HepG2 (cell line): ENCODE results near the gene ITGB6. TPM values are rescaled to one million over a fixed set of nuclear protein-coding genes. Genes with fewer than 3 reads are reported as not detected.

ENCODE experiments used
- ARNT ChIP-seq: fragments of 450-650 bp; IDR thresholded peaks from 2 replicates; pipeline ENCODE4 v1.6.1; 2017
- ATF4 ChIP-seq, 2 experiments: fragments of 450-650 bp in 1 of 2; sonication (generic) in 1 of 2; formaldehyde crosslinking; IDR thresholded peaks; 2 replicates each; pipeline versions ENCODE4 v1.5.0 to v1.8.0; 2020 to 2022; ENCODE audit warnings: mild to moderate bottlenecking in 1 of 2, missing genetic modification reagents in 1 of 2
- ATF6 ChIP-seq: sonication (generic); formaldehyde crosslinking; conservative IDR thresholded peaks from 2 replicates; pipeline ENCODE4 v1.4.0; 2020; ENCODE audit warnings: missing genetic modification reagents
- CAMTA2 ChIP-seq: sonication (generic); formaldehyde crosslinking; IDR thresholded peaks from 2 replicates; pipeline ENCODE4 v1.4.0; 2020; ENCODE audit warnings: mild to moderate bottlenecking, missing genetic modification reagents, borderline replicate concordance
- HNRNPLL ChIP-seq: fragments of 200-400 bp; formaldehyde crosslinking; IDR thresholded peaks from 2 replicates; pipeline ENCODE4 v1.6.1; 2017; ENCODE audit warnings: mild to moderate bottlenecking, low read depth, low read length; ENCODE audit not compliant: poor library complexity, severe bottlenecking
- JUND ChIP-seq: sonication (generic); formaldehyde crosslinking; IDR thresholded peaks from 2 replicates; pipeline ENCODE4 v1.8.0; 2022; ENCODE audit warnings: mild to moderate bottlenecking, missing genetic modification reagents
- KLF9 ChIP-seq: IDR thresholded peaks from 2 replicates; pipeline ENCODE4 v1.6.1; 2016; ENCODE audit warnings: low read depth
- MAFK ChIP-seq, 2 experiments: IDR thresholded peaks in 1 of 2; conservative IDR thresholded peaks in 1 of 2; 2 replicates each; pipeline ENCODE4 v1.6.1; 2011; ENCODE audit warnings: improper control_type of control experiment in 2 of 2, low read length in 2 of 2
- MBNL3 ChIP-seq: fragments of 250-450 bp; sonication (Bioruptor Pico); conservative IDR thresholded peaks from 2 replicates; pipeline ENCODE4 v1.8.0; 2022; ENCODE audit warnings: mild to moderate bottlenecking, inconsistent platforms
- MXD4 ChIP-seq: IDR thresholded peaks from 2 replicates; pipeline ENCODE4 v1.6.1; 2016; ENCODE audit warnings: mild to moderate bottlenecking, missing biosample characterization, missing genetic modification reagents
- NFIB ChIP-seq: sonication (generic); formaldehyde crosslinking; IDR thresholded peaks from 2 replicates; pipeline ENCODE4 v1.9.0; 2021; ENCODE audit warnings: missing genetic modification reagents, mild to moderate bottlenecking, borderline replicate concordance
- PAXIP1 ChIP-seq: sonication (generic); formaldehyde crosslinking; conservative IDR thresholded peaks from 2 replicates; pipeline ENCODE4 v1.4.0; 2020; ENCODE audit warnings: mild to moderate bottlenecking, missing genetic modification reagents, moderate library complexity
- RFXANK ChIP-seq: IDR thresholded peaks from 2 replicates; pipeline ENCODE4 v1.6.1; 2016
- SALL2 ChIP-seq: sonication (generic); formaldehyde crosslinking; IDR thresholded peaks from 2 replicates; pipeline ENCODE4 v1.8.1; 2023; ENCODE audit warnings: mild to moderate bottlenecking, missing genetic modification reagents, inconsistent platforms
- ZBTB38 ChIP-seq: sonication (generic); formaldehyde crosslinking; IDR thresholded peaks from 2 replicates; pipeline ENCODE4 v1.5.1; 2020; ENCODE audit warnings: mild to moderate bottlenecking, missing genetic modification reagents
- ZNF124 ChIP-seq: sonication (generic); formaldehyde crosslinking; IDR thresholded peaks from 2 replicates; pipeline ENCODE4 v1.4.0; 2020; ENCODE audit warnings: missing genetic modification reagents
- ZNF383 ChIP-seq: sonication (generic); formaldehyde crosslinking; IDR thresholded peaks from 2 replicates; pipeline ENCODE4 v1.4.0; 2020; ENCODE audit warnings: missing genetic modification reagents, mild to moderate bottlenecking, borderline replicate concordance
- ZNF550 ChIP-seq: sonication (generic); formaldehyde crosslinking; IDR thresholded peaks from 2 replicates; pipeline ENCODE4 v1.4.0; 2020; ENCODE audit warnings: mild to moderate bottlenecking, missing genetic modification reagents, borderline replicate concordance
- ZNF660 ChIP-seq: sonication (generic); formaldehyde crosslinking; IDR thresholded peaks from 2 replicates; pipeline ENCODE4 v1.5.1; 2020; ENCODE audit warnings: mild to moderate bottlenecking, low read depth, missing genetic modification reagents, borderline replicate concordance
- ZNF878 ChIP-seq: sonication (generic); formaldehyde crosslinking; IDR thresholded peaks from 2 replicates; pipeline ENCODE4 v1.8.1; 2023; ENCODE audit warnings: mild to moderate bottlenecking, missing genetic modification reagents, moderate library complexity
- polyA plus RNA-seq, 8 experiments: library from polyadenylated mRNA; depleted of rRNA in 3 of 8; stranded (reverse) in 7 of 8; unstranded in 1 of 8; fragments of >200 nt; fragmentation: Illumina TruSeq in 4 of 8; extraction: Trizol in 4 of 8; gene quantifications; 2 replicates each; pipeline versions ENCODE4 v1.2.1 to v1.2.3, GENCODE V29; 2011 to 2016; ENCODE audit warnings: low read depth in 4 of 8, missing spikeins in 1 of 8, mixed read lengths in 1 of 8; ENCODE audit not compliant: insufficient read depth in 1 of 8
- total RNA-seq, 5 experiments: library from RNA; depleted of rRNA; stranded (reverse); fragments of >200 nt; fragmentation: Illumina TruSeq; extraction: Trizol; gene quantifications; 2 replicates each; pipeline ENCODE4 v1.2.3, GENCODE V29; 2016; ENCODE audit warnings: low read depth in 1 of 5
- TF ChIP-seq, protein P1 (sequence below): sonication (generic); formaldehyde crosslinking; IDR thresholded peaks from 2 replicates; pipeline ENCODE4 v1.4.0; 2020; ENCODE audit warnings: missing genetic modification reagents

The ITGB6 gene
- total and polyA plus RNA-seq, 2 of the 13 experiments (the other 11 are each of a cell fraction or from before 2014, with no cell fraction given): not detected

DNA sequence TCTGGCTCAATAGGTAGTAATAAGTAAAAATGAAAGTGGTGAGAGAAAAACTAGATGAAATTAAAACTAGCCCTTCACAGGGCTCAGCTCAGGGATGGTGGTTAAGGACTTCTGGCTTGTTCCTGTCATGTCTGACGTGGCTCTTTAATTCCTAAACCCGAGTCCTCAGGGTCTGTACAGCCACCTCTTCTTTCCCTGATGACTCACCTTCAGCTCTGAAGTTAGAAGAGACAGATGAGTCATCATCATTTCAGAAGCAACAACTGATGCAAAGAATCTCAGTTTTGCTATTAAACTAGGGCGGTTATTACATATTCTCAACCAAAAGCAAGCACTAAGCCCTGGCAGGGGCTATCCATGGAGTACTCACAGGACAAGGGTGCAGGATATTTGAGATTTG is 24.0 kb upstream of the ITGB6 start (continued):
- TF ChIP-seq PAXIP1: no peak
- no peak for TF ChIP-seq MXD4
- no peak for TF ChIP-seq ZNF878
- TF ChIP-seq ARNT: no peak
- no peak for TF ChIP-seq ZNF383 (CRISPR knock-in tag)
- 0 out of 4 replicates have a peak, but pooled peaks of 1 of the 2 experiments have one; percentile 13 for TF ChIP-seq MAFK (conservative IDR thresholded peaks at IDR 0.05 in 1 of 2, IDR thresholded peaks at IDR 0.05 in 1 of 2; ENCODE audit: low read length in 2 of 2)
- TF ChIP-seq ZNF550 (CRISPR knock-in tag): no peak
- TF ChIP-seq ZBTB38: no peak
- TF ChIP-seq HNRNPLL: no peak
- no peak for TF ChIP-seq NFIB (CRISPR knock-in tag)
- no peak for TF ChIP-seq MBNL3 (CRISPR knock-in tag)
- peak in 1 of 2 experiments; percentile 52; a peak in 2 of 4 replicates for TF ChIP-seq ATF4 (CRISPR knock-in tag; IDR thresholded peaks at IDR 0.05)
- TF ChIP-seq ZNF124 (CRISPR knock-in tag): no peak
- TF ChIP-seq ZNF660 (CRISPR knock-in tag): no peak
- TF ChIP-seq RFXANK (CRISPR knock-in tag): no peak
- TF ChIP-seq, protein P1, sequence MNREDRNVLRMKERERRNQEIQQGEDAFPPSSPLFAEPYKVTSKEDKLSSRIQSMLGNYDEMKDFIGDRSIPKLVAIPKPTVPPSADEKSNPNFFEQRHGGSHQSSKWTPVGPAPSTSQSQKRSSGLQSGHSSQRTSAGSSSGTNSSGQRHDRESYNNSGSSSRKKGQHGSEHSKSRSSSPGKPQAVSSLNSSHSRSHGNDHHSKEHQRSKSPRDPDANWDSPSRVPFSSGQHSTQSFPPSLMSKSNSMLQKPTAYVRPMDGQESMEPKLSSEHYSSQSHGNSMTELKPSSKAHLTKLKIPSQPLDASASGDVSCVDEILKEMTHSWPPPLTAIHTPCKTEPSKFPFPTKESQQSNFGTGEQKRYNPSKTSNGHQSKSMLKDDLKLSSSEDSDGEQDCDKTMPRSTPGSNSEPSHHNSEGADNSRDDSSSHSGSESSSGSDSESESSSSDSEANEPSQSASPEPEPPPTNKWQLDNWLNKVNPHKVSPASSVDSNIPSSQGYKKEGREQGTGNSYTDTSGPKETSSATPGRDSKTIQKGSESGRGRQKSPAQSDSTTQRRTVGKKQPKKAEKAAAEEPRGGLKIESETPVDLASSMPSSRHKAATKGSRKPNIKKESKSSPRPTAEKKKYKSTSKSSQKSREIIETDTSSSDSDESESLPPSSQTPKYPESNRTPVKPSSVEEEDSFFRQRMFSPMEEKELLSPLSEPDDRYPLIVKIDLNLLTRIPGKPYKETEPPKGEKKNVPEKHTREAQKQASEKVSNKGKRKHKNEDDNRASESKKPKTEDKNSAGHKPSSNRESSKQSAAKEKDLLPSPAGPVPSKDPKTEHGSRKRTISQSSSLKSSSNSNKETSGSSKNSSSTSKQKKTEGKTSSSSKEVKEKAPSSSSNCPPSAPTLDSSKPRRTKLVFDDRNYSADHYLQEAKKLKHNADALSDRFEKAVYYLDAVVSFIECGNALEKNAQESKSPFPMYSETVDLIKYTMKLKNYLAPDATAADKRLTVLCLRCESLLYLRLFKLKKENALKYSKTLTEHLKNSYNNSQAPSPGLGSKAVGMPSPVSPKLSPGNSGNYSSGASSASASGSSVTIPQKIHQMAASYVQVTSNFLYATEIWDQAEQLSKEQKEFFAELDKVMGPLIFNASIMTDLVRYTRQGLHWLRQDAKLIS (CRISPR knock-in tag): no peak
- TF ChIP-seq KLF9 (CRISPR knock-in tag): no peak
- peak; percentile 52; the same call in 1 of the 2 replicates for TF ChIP-seq JUND
- TF ChIP-seq SALL2: no peak
- TF ChIP-seq CAMTA2 (CRISPR knock-in tag): no peak
- TF ChIP-seq ATF6 (CRISPR knock-in tag): no peak
